GM23338 (cell line): ENCODE results near the gene CITED4.

ENCODE experiments used
- CREB1 ChIP-seq: fragments of 250-450 bp; sonication (Bioruptor Pico); IDR thresholded peaks from 2 replicates; pipeline ENCODE4 v1.5.0; 2020; ENCODE audit warnings: low read depth, mild to moderate bottlenecking, moderate library complexity
- CTCF ChIP-seq, 2 experiments: fragments of 200-600 bp in 1 of 2; sonication (generic) in 1 of 2; conservative IDR thresholded peaks; 2 replicates each; pipeline versions ENCODE4 v1.5.1 to v1.6.1; 2016 to 2017; ENCODE audit warnings: antibody characterized with exemption in 2 of 2, low read depth in 2 of 2, mild to moderate bottlenecking in 2 of 2, moderate library complexity in 1 of 2
- EZH2 ChIP-seq: fragments of 200-600 bp; sonication (generic); IDR thresholded peaks from one replicate; pipeline ENCODE4 v1.8.0; 2017; ENCODE audit warnings: antibody characterized with exemption, mild to moderate bottlenecking, low read depth; ENCODE audit not compliant: unreplicated experiment
- POLR2AphosphoS5 ChIP-seq: IDR thresholded peaks from 2 replicates; pipeline ENCODE4 v1.6.1; 2016; ENCODE audit warnings: antibody characterized with exemption, low read depth
- REST ChIP-seq: IDR thresholded peaks from one replicate; pipeline ENCODE4 v1.6.1; 2018; ENCODE audit warnings: antibody characterized with exemption; ENCODE audit not compliant: unreplicated experiment
- STAT1 ChIP-seq: IDR thresholded peaks from one replicate; pipeline ENCODE4 v1.6.1; 2016; ENCODE audit warnings: antibody characterized with exemption; ENCODE audit not compliant: unreplicated experiment

- no peak for TF ChIP-seq EZH2
- TF ChIP-seq CTCF (conservative IDR thresholded peaks at IDR 0.05; ENCODE audit: low read depth in 2 of 2): no peak
- no peak for TF ChIP-seq POLR2AphosphoS5
- TF ChIP-seq STAT1: no peak
- no peak for TF ChIP-seq REST
- no peak for TF ChIP-seq CREB1 (CRISPR knock-in tag)
Observed at GRCh38 chr1:40908350-40908749, 46.2 kb upstream of the CITED4 start.
